ENCODE measurements around the gene PLK2. TPM values are rescaled to one million over a fixed set of nuclear protein-coding genes. Genes with fewer than 3 reads are reported as not detected.
A peak's percentile ranks its signal among the peaks of the same experiment; 100 is the strongest.

Gene PLK2
- total and polyA plus RNA-seq, 8 donors, result 45.5 to 329 (median 254) TPM

DNA sequence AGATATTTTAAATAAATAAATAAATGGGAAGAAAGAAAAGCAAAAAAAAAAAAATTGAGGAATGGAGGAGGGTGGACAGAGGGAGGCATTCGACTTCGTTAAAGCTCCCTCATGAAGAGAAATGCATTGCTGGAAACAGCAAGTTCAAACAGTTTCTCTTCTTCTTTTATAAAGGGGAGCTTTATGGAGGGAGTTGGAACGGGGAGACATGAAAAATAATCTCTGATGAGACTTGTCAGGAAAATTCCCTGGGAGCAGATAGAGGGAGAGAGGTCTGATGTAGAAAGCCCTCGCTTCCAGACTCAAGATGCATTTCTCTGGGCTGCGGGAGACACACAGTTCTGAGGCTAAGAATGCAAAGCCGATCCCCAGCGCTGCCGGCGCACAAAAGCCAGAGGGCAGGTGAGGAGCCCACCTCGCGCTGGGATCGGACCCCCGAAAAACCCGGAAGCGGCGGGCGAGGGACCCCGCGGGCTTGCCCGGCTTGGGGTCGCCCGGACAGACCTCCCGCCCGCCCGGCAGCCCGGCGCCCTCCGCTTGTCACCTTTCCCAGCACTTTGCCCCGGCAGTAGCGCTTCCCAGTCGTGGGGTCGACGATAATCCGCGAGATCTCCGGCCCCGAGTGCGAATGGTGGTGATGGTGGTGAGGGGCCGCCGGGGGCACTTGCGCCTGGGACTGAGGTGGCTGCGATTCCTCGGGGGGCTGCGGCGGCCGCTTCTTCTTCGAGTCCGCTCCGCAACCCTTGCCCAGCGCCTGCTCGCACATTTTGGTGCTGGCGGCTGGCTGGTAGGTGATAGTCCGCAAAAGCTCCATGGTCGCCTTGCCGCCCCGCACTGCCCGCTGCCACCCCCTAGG, 512 bp downstream of the PLK2 start:
- Histone ChIP-seq H3K27me3 (peaks cover 0 to 20% of the 10 kb centered on the region in 2 donors), H3K9me3 (no peaks in the 10 kb centered on the region), H3K4me1 (peaks cover 0 to 24% of the 10 kb centered on the region in 2 donors), H3K27ac (peak overlapping the region; percentile 96 to 99), H3K4me3 (peak overlapping the region; percentile 62 to 77), H3K36me3 (peaks cover 0 to 26% of the 10 kb centered on the region in 2 donors)
- TF ChIP-seq, protein P1, sequence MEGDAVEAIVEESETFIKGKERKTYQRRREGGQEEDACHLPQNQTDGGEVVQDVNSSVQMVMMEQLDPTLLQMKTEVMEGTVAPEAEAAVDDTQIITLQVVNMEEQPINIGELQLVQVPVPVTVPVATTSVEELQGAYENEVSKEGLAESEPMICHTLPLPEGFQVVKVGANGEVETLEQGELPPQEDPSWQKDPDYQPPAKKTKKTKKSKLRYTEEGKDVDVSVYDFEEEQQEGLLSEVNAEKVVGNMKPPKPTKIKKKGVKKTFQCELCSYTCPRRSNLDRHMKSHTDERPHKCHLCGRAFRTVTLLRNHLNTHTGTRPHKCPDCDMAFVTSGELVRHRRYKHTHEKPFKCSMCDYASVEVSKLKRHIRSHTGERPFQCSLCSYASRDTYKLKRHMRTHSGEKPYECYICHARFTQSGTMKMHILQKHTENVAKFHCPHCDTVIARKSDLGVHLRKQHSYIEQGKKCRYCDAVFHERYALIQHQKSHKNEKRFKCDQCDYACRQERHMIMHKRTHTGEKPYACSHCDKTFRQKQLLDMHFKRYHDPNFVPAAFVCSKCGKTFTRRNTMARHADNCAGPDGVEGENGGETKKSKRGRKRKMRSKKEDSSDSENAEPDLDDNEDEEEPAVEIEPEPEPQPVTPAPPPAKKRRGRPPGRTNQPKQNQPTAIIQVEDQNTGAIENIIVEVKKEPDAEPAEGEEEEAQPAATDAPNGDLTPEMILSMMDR (IDR thresholded peaks at IDR 0.05), result no peak
- intact Hi-C loops (cut with DNase I), result loop anchor here in 1 of 2 donors (5.0 to 10.0 kb wide), 3 partner anchors 575 to 1162 kb away; no protein-coding TSS in a partner anchor
- ATAC-seq, result peak; percentile 11
- DNase-seq, result peak in 3 of 4 donors; percentile 44 to 48 (median 47)

DNA sequence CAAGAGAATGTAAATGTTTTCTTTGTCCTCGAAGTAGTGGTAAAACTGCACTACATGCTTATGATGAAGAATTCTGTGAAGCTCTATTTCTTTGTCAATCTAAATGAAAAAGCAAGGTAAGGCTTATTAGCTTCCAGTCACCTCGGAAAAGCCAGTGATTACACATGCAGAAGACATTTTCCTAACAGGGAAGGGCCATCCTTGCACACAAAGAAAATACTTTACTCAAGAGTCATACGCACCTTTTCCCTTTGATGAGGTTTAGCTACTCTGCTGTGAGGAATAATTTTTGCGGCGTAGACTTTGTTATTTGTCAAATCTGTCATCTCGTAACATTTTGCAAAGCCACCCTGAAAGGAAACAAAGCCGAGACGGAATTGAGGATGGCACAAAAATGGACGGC, 1.1 kb downstream of the PLK2 start:
- Histone ChIP-seq H3K9me3 (no peaks in the 10 kb centered on the region), H3K4me1 (peaks cover 0 to 24% of the 10 kb centered on the region in 2 donors), H3K36me3 (peaks cover 0 to 32% of the 10 kb centered on the region in 2 donors), H3K27me3 (peaks cover 0 to 20% of the 10 kb centered on the region in 2 donors), H3K4me3 (peak overlapping the region; percentile 62 to 77), H3K27ac (peak overlapping the region; percentile 96 to 99)
- TF ChIP-seq, protein P1 (IDR thresholded peaks at IDR 0.05), result no peak
- intact Hi-C loops (cut with DNase I), result loop anchor here in 1 of 2 donors (10.0 kb wide), 1 partner anchor 574 kb away; no protein-coding TSS in a partner anchor
- ATAC-seq, result no peak
- DNase-seq, result no peak

- Histone ChIP-seq H3K4me3 (peak overlapping the region; percentile 62 to 77), H3K4me1 (peaks cover 0 to 24% of the 10 kb centered on the region in 2 donors), H3K27ac (peak overlapping the region; percentile 96 to 99), H3K36me3 (peaks cover 0 to 37% of the 10 kb centered on the region in 2 donors), H3K27me3 (peaks cover 0 to 20% of the 10 kb centered on the region in 2 donors), H3K9me3 (no peaks in the 10 kb centered on the region)
- intact Hi-C loops (cut with DNase I), result loop anchor here in 1 of 2 donors (10.0 kb wide), 1 partner anchor 573 kb away; no protein-coding TSS in a partner anchor
- DNase-seq (no peak), ATAC-seq (no peak)
- TF ChIP-seq, protein P1 (IDR thresholded peaks at IDR 0.05), result no peak
Measured at GRCh38 chr5:58458141-58458742, 1.6 kb downstream of the PLK2 start.

DNA sequence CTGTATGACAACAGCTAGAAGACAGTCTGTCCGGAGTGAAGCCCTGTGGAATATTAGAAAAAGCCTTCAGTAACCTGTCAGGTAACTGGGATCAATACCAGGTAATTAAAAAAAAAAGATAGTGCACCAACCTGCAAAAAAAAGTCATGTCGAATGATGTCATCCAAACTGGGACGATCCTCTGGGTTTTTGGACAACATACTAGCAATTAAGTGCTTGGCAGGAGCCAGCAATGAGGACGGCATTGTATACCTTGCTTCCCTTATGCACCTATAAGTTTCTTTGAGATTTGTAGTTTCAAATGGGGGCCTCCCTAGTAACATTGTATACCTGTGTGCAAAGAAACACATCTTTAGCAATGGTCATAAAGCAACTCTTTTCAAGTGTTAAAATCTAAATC, 2.8 kb downstream of the PLK2 start:
- no peaks in the 10 kb centered on the region for H3K9me3 ChIP-seq
- H3K36me3 ChIP-seq, result peaks cover 0 to 38% of the 10 kb centered on the region in 2 donors
- H3K27ac ChIP-seq, result no peak overlapping the region
- ATAC-seq, result no peak
- intact Hi-C loops (cut with DNase I), result loop anchor here in 1 of 2 donors (10.0 kb wide), 1 partner anchor 572 kb away; no protein-coding TSS in a partner anchor
- no peak for DNase-seq
- peaks cover 0 to 20% of the 10 kb centered on the region in 2 donors for H3K27me3 ChIP-seq
- TF ChIP-seq, protein P1 (IDR thresholded peaks at IDR 0.05), result no peak
- peak overlapping the region; percentile 62 to 77 for H3K4me3 ChIP-seq
- H3K4me1 ChIP-seq, result peaks cover 0 to 21% of the 10 kb centered on the region in 2 donors

All from left lung (tissue), 10 donors.